BE2C (cell line): ENCODE data around the gene CHDH.

Experiments used
- DNase-seq: peaks from one replicate; pipeline ENCODE4 v3.0.0-alpha.2; 2020
- H3K27me3 ChIP-seq: fragments of 250-450 bp; sonication (Bioruptor Pico); 2 replicates; pipeline ENCODE4 v1.5.1; 2020; ENCODE audit warnings: mild to moderate bottlenecking
- H3K36me3 ChIP-seq: fragments of 250-450 bp; sonication (Bioruptor Pico); 2 replicates; pipeline ENCODE4 v1.5.1; 2020; ENCODE audit warnings: mild to moderate bottlenecking
- H3K4me1 ChIP-seq: fragments of 250-450 bp; sonication (Bioruptor Pico); 2 replicates; pipeline ENCODE4 v1.5.1; 2020
- H3K4me3 ChIP-seq: 2 replicates; pipeline ENCODE4 v1.5.1; 2011; ENCODE audit warnings: low read depth, low read length
- H3K9me3 ChIP-seq: fragments of 250-450 bp; sonication (Bioruptor Pico); 2 replicates; pipeline ENCODE4 v1.5.1; 2020
- CTCF ChIP-seq: IDR thresholded peaks from 2 replicates; pipeline ENCODE4 v1.5.1; 2012; ENCODE audit warnings: mild to moderate bottlenecking, low read depth, low read length

Gene CHDH

GRCh38 chr3:53846851-53847155, 584 bp upstream of the CHDH start:
- no peaks in the 10 kb centered on the region for H3K9me3 ChIP-seq
- H3K4me1 ChIP-seq, result no peaks in the 10 kb centered on the region
- TF ChIP-seq CTCF, result no peak
- H3K27me3 ChIP-seq, result peaks cover 21% of the 10 kb centered on the region
- DNase-seq, result no peak
- H3K4me3 ChIP-seq, result no peak overlapping the region
- H3K36me3 ChIP-seq, result no peaks in the 10 kb centered on the region

- no peak overlapping the region for H3K4me3 ChIP-seq
- H3K27me3 ChIP-seq, result peaks cover 21% of the 10 kb centered on the region
- no peak for TF ChIP-seq CTCF
- H3K36me3 ChIP-seq, result no peaks in the 10 kb centered on the region
- no peak for DNase-seq
- no peaks in the 10 kb centered on the region for H3K9me3 ChIP-seq
- H3K4me1 ChIP-seq, result no peaks in the 10 kb centered on the region
Observed at GRCh38 chr3:53845881-53846133, 412 bp downstream of the CHDH start.

- H3K4me3 ChIP-seq, result no peak overlapping the region
- TF ChIP-seq CTCF, result no peak
- H3K4me1 ChIP-seq, result no peaks in the 10 kb centered on the region
- no peaks in the 10 kb centered on the region for H3K36me3 ChIP-seq
- DNase-seq, result no peak
- peaks cover 21% of the 10 kb centered on the region for H3K27me3 ChIP-seq
- no peaks in the 10 kb centered on the region for H3K9me3 ChIP-seq
Observed at GRCh38 chr3:53845103-53845880, 927 bp downstream of the CHDH start.

DNA sequence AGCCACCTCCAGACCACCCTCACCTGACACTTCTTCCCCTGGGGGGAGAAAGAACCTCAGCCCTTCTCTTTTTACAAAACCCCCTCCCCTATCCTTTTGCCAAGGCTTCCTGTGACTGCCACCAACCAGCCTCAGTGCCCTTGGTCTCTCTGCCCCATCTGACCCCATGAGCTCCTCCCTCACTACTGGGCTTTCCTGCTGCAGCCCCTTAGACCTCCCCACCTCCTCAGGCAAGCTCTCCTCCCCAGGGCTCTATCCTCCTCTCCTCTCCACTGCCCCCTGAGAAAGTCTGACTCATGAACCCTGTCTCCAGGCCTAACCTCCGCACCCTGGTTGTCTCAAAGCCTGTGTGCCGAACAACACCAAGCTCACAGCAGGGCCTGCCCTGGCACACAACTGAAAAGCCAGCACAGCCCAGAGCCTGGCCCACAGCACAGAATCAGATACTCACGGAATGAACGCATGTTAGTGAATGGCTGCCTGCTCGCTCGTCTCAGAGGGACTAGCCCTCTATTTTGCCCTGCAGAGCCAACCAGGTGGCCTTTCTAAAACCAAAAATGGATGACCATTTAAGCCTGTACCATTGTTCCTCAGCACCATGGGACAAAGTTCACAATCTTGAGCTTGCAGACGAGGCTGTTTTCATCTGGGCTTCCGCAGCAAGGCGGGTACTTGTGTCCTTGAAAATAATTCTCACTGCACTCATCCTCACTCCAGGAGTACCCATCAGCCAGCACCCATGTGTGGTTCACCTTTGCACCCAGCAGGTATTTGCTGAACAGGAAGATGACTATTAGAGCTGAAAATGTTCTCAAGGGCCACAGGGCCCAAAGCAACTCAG, 1.7 kb downstream of the CHDH start:
- DNase-seq, result no peak
- Histone ChIP-seq H3K4me1 (no peaks in the 10 kb centered on the region), H3K9me3 (no peaks in the 10 kb centered on the region), H3K4me3 (no peak overlapping the region), H3K36me3 (no peaks in the 10 kb centered on the region), H3K27me3 (peaks cover 21% of the 10 kb centered on the region)
- TF ChIP-seq CTCF, result no peak

GRCh38 chr3:53843195-53844177, 2.7 kb downstream of the CHDH start:
- Histone ChIP-seq H3K36me3 (no peaks in the 10 kb centered on the region), H3K4me1 (no peaks in the 10 kb centered on the region), H3K4me3 (no peak overlapping the region), H3K27me3 (peaks cover 21% of the 10 kb centered on the region), H3K9me3 (no peaks in the 10 kb centered on the region)
- no peak for TF ChIP-seq CTCF
- DNase-seq, result no peak
